NCI-H1105 (cell line): ENCODE measurements around the gene PPP1R13B.

ENCODE experiments used
- DNase-seq: peaks from one replicate; lab custom pipeline; 2025; lab: John Stamatoyannopoulos, UW

The PPP1R13B gene

DNA sequence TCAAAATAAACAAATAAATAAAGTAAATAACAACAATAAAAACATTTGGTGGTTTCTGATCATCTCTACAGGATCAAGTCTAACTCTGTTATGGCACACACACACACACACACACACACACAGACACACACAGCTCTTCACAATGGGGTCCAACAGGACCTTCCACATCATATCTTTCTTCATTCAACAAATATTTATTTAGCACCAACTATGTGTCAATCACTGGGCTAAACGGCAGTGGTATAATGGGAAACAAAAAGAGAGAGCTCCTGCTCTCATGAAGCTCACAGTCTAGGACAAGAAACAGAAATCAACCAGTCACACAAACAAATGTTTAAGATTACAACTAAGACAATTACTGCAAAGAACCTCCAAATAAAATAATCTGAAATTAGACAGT lies 9.3 kb downstream of the PPP1R13B start:
- no peak for DNase-seq

DNA sequence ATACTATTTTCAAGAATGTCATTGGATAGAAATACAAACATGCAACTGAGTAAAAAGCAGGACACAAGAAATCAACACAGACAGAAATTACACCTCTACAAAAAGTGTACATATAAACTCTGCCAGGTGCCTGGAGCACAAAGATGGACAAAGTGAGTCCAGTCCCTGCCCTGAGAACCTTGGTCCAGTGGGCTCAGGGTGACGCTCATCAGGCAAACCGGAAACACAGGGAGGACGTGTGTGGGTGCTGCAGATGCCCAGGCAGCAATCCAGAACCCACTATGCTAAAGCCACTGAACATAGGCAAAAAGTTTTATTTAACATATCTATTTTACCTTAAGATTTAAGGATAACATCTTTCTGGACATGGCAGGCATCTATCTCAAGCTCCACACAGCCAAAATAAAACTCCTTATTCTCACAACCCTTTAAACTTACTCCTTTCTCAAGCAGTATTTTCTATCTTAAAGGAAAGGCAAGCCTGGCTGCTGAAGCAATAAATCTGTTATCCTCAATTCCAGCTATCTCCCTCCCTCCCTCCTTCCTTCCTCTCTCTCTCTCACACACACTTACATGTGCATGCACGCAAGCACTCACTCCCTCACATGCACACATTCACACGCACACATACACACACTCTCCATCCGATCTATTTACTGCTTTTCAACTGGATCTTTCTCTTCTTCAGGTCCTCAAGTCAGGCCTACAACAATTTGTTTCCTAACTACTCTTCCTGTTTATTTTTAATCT lies 10.2 kb downstream of the PPP1R13B start:
- DNase-seq: no peak

- no peak for DNase-seq
These were observed 12.4 kb downstream of the PPP1R13B start for GRCh38 chr14:103834956-103835355.

GRCh38 chr14:103833711-103834110 lies 13.7 kb downstream of the PPP1R13B start:
- DNase-seq: no peak

DNA sequence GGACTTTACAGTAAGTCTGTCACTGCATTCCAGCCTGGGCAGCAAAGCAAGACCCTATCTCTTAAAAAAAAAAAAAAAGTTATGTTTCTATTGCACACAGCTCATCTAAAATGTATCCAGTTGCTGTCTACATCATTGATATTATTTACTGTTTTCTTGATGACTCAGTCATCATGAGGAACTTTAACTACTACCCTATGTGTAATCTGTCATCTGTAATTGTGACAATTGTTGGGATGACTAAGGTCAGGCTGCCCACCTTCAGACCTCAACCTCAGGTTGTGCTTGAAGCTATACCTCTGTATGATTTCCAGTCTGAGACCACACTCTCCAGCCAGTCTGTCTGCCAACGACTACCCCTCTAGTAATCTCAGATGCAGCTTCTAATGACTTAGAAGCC lies 15.3 kb downstream of the PPP1R13B start:
- DNase-seq: no peak

DNA sequence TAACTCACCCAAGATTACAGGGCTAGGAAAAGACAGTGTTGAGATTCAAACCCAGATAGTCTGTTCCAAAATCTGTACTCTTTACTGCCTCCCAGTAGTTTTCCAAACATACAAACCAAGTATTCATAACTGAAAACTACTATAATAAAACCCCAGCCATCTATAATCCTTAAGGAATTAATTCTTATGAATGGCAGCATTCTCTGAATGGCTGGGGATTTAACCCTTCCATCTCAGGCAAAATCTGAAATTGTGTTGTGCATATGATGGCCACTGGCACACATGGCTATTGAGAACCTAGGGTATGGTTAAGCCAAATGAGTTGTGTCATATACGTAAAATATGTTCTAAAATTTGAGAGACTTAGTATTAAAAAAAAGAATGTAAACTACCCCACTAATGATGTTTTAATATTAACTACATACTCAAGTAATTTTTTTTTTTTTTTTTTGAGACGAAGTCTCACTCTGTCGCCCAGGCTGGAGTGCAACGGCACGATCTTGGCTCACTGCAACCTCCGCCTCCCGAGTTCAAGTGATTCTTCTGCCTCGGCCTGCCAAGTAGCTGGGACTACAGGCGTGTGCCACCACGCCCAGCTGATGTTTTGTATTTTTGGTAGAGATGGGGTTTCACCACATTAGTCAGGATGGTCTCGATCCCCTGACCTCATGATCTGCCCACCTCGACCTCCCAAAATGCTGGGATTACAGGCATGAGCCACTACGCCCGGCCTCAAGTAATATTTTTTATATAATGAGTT lies 16.7 kb downstream of the PPP1R13B start:
- DNase-seq: no peak

DNA sequence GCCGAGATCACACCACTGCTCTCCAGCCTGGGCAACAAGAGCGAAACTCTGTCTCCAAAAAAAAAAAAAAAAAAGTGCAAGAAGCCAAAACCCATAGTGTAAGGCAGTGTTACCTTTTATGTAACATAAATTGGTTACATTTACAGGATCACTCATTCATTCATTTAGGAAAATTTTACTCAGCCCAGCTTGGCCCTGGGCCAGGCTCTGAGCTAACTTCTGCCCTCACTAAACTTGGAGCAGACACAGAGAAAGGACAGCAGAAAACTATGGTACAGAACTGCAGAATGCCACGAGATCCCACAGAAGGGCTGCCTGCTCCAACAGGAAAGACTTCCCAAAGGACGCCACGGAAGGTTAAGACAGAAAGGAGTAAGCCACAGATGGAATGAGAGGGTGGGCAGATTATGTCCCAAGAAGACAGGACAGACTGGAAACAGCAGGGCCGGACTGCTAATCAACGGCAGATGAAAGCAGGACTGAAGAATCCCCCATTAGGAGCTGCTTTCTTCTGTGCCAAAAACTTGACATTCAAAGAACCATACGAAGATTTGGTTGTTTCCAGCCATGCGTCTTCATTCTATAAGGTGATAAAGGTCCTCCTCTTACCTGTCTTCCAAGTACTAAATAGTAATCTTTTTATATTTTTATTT lies 18.9 kb downstream of the PPP1R13B start:
- DNase-seq: no peak

- DNase-seq: no peak
These were observed 22.3 kb downstream of the PPP1R13B start for GRCh38 chr14:103825101-103825500.

DNA sequence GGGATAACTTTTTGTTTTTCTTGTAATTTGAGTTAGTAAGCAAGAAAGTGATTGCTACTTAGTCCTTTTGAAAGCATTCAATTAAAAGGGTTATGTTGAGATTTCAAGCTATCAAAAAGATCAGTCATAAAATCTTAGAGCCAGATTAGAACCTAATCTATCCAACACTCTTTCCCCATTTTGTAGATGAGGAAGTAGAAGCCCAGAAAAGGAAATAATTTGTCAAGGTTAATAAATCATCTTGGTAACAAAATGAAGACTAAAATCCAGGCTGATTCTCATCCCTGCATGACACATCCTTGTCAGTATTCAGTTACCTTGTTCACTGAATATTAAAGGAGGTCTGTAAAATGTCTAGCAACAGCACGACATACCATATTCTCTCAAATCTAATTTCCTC lies 26.5 kb downstream of the PPP1R13B start:
- no peak for DNase-seq

DNA sequence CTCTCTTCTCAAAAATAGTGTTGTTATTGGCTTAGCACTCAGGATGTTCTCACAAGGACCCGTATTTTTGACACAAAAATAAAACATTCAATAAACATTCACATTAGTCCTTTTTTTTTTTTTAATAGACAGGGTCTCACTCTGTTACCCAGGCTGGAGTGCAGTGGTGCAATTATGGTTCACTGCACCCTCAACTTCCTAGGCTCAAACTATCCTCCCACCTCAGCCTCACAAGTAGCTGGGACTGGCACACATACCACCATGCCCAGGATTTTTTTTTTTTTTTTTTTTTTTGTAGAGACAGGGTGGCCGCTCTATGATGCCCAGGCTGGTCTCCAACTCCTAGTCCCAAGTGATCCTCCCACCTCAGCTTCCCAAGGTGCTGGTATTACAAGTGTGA lies 27.0 kb downstream of the PPP1R13B start:
- no peak for DNase-seq

- peak; percentile 90 for DNase-seq
These were observed 27.7 kb downstream of the PPP1R13B start for GRCh38 chr14:103819503-103820307.

DNA sequence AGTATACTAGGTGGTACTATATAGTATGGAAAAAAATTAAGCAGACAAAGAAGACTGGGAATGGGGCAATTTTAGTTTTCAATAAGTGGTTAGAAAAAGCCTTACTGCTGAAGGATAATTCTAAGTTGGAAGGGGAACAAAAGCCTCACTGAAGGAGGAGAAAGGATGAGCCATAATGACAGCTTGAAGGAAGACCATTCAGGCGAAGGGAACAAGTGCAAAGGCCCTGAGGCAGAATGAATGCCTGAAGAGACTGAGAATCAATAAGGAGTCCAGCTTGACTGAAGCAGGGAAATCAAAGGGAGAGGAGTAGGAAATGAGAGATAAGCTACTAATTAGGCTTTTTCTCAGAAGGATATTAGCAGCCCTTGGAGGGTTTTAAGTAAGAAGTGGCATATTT lies 28.5 kb downstream of the PPP1R13B start:
- no peak for DNase-seq

DNA sequence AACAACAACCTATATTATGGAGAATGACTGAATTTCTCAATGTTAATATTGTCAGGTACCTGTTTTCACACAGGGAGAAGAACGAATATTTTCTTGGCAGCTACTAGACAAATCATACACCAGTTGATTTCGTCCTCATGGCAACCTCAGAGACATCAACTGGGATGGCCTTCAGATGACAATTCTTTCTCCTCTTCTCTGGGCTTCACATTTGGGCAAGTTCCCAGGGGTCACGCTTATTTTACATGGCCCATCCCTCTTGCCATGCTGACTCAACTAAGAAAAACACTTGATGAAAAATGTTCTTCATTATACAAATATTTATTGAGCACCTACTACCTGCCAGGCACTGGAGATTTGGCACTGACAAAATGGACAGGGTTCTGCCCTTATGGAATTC lies 29.0 kb downstream of the PPP1R13B start:
- no peak for DNase-seq

GRCh38 chr14:103817595-103817994 lies 29.8 kb downstream of the PPP1R13B start:
- DNase-seq: no peak

DNA sequence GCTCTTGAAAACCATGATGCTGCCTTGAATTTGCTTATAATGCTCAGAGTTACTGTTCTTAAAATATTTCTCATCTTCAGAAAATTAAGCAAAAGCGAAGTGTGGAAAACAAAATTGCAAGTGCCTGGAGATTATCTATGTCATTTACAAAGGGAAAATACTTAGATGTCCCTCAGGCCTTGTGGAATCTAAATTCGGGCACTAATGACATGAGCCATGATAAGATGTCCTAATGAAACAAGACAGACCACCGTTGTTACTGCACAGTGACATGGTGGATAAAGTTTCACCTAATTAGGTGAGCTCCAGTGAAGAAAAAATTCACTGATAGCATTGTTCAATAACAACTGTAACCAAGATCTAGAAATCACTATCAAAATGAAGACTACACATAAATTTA lies 30.4 kb downstream of the PPP1R13B start:
- no peak for DNase-seq

DNA sequence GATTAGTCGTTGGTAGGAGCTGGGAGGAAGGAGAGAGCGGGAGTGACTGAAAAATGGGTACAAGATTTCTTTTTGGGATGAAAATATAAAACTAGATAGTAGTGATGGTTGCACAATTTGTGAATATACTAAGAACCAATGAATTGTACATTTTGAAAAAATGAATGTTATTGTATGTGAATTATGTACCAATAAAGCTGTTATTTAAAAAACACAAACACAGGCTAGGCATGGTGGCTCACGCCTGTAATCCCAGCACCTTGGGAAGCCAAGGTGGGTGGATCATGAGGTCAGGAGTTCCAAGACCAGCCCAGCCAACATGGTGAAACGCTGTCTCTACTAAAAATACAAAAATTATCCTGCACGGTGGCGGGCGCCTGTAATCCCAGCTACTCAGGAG lies 32.1 kb downstream of the PPP1R13B start:
- no peak for DNase-seq

- no peak for DNase-seq
These were observed 36.2 kb downstream of the PPP1R13B start for GRCh38 chr14:103811189-103811588.

DNA sequence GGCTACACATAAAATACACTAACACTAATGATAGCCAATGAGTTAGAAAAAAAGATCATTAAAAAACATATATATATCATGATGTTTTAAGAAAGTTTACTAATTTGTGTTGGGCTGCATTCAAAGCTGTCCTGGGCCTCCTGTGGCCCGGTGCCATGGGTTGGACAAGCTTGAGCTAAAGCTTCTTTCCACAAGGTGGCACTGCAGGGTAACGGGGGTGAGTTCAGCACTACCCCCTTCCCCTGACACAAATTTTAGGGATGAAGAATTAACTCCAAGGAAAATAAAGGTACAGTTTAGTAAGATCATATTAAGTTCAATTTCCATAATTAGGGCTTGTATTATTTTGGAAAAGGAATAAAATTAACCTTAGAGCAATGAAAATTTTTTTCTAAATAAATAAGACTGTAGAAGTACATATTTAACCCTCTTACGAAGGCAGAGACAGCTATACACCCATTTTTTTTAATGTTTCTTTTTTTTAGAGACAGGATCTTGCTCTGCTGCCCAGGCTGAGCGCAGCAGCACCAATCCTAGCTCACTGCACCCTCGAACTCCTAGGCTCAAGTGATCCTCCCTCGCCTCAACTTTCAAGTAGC lies 38.9 kb downstream of the PPP1R13B start:
- DNase-seq: peak; percentile 64

GRCh38 chr14:103806805-103807204 lies 40.6 kb downstream of the PPP1R13B start:
- DNase-seq: no peak

DNA sequence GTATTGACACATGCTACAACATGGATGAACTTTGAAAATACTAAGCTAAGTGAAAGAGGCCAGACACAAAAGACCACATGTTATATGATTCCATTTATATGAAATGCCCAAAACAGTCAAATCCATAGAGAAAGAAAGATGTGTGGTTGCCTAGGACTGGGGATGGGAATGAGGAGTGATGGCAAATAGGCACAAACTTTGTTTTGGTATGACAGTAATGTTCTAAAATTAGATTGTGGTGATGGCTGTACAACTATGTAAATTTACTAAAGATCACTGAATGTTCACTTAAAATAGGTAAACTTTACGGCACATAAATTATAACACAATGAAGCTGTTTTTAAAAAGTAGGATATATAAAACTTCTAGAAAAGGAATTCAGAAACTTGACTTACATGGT lies 41.7 kb downstream of the PPP1R13B start:
- no peak for DNase-seq

DNA sequence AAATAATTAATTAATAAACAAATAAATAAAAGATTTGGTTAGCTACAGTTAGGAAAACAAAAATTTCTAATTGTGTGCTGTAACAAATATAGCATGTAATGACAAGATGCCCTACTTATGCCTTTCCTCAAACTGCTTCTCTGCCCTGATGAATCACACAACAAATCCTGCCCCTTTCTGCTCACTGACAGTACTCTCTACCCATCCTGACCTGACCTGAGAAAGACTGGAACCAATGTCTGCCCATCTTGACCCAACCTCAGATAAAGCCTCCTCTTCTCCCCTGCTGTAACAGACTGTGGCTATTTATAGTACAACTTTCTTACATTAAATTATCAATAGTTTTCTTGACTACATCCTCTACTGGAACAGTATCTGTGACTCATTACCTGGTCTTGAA lies 43.7 kb downstream of the PPP1R13B start:
- DNase-seq: no peak

DNA sequence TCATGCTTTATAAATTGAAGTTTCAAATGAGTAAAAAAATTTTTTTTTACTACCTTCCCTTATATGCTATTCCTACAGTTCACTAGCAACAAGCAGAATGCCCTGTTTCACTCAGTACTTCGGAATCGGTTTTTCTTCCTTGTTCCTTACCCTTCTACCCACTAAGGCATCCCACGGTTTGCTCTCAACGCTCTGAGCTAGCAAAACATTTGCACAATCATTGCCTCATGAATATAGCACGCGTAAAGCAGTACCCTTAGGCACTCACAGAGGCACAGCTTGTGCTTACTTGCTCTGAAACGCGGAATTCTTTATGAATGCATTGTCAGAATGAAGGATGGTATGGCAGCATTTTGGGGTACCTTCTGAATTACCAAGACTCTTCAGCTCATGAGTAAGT lies 45.0 kb downstream of the PPP1R13B start:
- DNase-seq: no peak
